Activated gamma-delta T cell treated with anti-CD3 and anti-CD28 coated beads, Interleukin-2, amount 50 U/mL, for 16 hours (primary cell): ENCODE data around the gene NEK6.

Experiments used
- DNase-seq: peaks from one replicate; pipeline ENCODE4 v3.0.0-alpha.2; 2020; ENCODE audit warnings: low read depth

NEK6 gene

DNA sequence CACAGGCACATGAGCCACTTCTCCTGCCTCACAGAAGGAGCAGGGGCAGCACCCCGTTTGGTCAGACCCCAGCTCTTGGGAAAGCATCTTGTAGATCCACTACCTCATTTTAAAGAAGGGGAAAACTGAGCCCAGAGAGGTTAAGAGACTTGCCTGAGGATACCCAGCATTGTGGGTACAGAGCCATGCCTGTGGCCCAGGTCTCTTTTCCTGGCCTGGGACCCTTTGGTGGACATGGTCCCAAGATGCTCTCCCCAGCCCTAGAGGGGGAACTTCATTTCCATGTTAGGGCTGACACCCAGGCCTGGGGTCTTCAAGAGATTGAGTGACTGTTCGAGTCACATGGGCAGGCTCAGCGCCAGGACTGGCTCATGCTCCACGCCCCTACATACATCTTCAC, 64.2 kb downstream of the NEK6 start:
- no peak for DNase-seq

GRCh38 chr9:124322618-124323432, 65.1 kb downstream of the NEK6 start:
- no peak for DNase-seq

GRCh38 chr9:124323904-124324303, 66.2 kb downstream of the NEK6 start:
- DNase-seq, result no peak

- no peak for DNase-seq
Observed at GRCh38 chr9:124325816-124326215, 68.1 kb downstream of the NEK6 start.

DNA sequence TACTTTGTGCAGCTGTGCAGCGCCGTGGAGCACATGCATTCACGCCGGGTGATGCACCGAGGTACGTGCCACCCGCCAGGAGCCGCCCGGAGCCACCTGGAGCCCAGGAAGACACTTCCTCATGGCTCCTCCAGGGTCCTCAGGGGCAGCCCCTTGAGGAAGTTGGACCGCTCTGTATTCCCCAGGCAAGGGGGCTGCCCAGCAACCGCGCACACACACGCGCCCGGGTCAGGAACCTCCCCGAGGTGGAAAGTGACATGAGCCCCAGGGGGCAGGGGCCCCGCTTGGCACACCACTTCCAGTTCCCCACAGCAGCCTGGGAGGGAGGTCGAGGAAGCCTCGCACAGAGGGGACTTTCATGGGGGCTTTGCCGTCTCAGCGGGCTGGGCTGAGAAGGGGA, 68.6 kb downstream of the NEK6 start:
- no peak for DNase-seq

DNA sequence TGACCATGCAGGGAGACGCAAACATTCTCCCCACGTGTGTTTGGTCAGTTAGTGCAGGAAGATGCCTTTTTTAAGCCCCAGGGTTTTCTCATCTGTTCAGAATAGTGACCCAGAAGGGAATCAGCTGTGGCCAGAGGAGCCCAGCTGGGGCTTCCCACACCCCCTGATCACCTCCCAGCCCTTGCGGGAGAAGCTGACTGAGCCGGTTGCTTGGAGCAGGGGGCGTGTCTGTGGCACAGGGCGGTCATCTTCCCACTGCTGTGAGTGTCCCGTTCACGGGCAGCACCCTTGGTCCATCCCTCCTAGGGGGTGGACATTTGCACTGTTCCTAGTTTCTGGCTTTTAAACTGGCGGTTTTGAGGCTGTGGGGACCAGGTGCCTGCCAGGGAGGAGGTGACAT, 69.7 kb downstream of the NEK6 start:
- DNase-seq, result no peak

DNA sequence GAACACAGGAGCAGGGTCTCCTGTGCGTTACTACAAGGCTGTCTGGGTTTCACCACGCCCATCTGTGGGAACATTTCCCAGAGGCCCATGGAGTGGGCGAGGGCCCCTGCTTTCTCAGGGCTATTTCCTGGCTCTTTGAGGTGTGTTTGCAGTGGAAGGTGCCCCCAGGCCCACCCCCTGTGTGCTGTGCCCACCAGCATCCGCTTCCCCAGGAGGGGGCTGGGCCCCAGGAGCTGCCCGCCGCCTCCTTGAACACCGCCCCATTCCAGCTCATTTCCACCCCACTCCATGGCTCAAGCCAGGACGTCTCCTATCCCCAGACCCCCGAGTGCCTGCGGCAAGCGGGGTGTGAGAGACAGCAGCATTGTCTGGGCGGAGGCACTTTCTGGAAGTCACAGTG, 70.5 kb downstream of the NEK6 start:
- DNase-seq, result no peak

DNA sequence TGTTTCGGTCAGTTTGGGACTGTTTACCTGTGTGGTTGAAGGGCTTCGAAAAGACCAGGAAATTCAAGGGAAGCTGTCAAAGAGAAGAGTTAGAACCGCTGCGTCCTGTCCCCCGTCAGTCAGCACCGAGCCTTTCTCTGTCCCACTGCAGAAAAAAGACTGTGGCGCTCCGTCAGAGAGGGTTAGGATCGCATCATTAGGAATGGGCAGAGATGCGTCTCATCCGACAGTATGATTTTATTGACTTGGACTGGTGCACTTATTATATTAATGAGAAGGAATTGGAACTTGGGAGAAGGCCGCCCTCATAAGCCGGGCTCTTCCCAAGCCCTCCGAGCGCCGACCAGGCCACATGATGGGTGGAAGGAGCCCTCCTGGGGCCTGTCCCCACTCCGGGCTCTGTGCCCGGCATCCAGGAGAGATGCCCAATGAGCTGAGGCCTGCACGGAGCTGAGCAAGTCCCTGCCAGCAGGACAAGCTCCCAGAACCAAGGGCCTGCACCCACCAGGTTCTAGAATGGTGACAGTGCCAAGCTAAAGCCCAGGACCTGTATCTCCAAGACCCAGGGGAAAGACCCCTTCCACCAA, 71.5 kb downstream of the NEK6 start:
- no peak for DNase-seq

DNA sequence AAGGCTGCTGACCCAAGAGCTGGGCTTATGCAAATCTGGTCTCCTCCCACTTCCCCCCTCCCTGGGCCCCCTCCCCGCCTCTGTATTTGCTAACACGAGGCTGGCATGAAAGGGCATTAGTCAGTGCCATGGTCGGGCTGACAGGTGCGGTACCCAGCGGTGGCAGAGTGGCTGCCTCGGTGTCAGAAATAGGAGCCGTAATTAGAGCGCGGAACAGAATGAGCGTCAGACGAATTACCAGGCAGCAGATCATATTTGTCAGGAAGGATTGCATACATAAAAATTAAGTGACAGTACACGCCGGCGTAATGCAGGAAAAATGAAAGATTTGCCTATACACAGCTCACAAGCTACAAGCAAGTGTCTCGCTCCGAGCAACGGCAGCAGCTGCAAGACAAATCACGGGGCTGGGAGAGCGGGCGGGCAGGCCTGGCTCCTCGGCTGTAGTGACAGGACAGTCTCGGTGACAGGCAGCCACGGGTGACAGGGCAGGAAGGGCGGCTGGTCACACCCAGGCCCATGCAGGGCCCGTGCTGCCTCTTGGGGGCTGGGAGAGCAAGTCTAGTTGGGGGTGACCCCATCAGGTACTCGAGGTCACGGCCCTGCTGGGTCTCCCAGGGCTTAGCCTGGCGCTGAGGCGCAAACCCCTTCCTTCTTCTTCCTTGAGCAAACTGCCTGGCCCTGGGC, 72.4 kb downstream of the NEK6 start:
- no peak for DNase-seq

- no peak for DNase-seq
Observed at GRCh38 chr9:124331580-124331979, 73.8 kb downstream of the NEK6 start.

DNA sequence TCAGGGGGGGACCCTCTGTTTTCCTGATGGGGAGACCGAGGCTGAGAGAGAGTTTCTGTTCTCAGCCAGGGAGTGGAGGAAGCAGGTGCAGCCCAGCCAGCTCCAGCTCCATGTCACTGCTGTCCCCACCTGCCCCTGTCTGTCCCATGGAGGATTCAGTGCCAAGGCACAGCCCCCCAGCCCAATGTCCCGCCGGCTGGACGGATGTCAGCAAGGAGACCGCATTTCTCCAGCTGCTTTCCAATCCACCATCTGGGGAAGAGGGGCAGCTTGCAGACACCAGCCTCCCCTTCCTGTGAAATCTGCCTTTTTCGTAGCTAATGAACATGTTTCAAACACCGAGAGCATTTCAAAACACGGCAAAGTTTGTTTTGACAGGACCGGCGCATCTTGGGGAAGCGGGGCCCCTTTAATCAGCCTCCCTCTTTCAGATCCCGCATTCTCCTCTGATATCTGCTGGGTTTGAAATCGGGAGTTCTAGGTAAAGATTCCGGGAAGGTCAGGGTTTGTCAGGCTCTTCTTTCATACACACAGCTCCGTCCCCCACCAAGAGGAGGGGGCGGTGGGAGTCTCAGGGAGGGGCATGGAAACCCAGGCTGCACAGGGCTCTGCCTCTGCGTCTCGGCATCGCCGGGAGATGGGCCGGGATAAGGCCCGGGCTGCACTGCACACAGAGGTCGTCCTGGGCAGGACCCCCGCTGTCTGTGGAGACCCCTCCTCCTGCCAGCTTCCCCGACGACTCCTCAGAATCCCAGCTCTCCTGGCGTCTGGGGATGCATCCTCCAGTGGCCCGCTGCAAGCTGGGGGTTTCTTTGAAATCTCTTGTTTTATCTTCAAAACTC, 74.8 kb downstream of the NEK6 start:
- no peak for DNase-seq

DNA sequence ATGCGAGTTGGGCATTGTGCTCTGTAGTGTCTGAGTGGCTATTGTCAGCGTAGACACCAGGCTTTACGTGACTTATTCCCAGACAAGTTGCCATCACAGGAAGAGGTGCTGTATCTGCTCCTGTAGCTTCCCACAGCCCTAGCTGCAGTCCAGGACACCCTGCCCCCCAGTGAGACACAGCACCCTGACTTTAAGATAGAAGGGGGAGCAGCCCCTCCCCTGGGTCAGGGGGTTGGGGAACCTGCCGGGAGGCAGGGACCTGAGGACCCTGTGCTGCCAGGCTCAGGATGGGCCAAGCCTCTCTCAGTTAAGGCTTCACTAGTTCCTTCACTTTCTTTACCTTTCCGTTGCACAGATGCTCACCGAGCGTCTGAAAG, 75.4 kb downstream of the NEK6 start:
- DNase-seq, result no peak

GRCh38 chr9:124334568-124335319, 77.0 kb downstream of the NEK6 start:
- no peak for DNase-seq

DNA sequence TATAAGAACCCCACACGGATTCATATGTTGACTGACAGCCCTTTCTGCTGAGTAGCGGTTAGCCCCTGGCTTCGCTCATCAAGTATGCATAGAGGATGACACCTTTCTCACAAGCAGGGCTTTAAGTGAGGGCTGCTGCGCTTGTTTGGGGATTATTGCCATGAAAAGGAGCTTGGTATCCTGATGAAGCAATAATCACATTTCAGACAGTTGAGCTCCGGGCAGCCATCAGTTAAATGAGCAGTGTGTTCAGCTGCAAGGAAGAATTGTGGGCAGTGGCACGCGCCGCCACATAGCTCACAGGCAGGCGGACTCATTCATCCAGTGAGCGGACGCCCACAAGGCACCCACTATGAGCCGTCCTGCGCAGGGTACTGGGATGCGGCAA, 77.6 kb downstream of the NEK6 start:
- no peak for DNase-seq

GRCh38 chr9:124337562-124337961, 79.8 kb downstream of the NEK6 start:
- DNase-seq, result no peak

GRCh38 chr9:124339603-124340146, 81.9 kb downstream of the NEK6 start:
- DNase-seq, result no peak

- DNase-seq, result no peak
Observed at GRCh38 chr9:124340219-124341069, 82.7 kb downstream of the NEK6 start.

GRCh38 chr9:124341455-124342170, 83.9 kb downstream of the NEK6 start:
- DNase-seq, result no peak

- no peak for DNase-seq
Observed at GRCh38 chr9:124342402-124342775, 84.6 kb downstream of the NEK6 start.
